GM12878 (cell line): ENCODE data around the gene MBD6.

Experiments
- EED ChIP-seq: sonication (generic); IDR thresholded peaks from 2 replicates; pipeline ENCODE4 v1.6.1; 2016; ENCODE audit warnings: antibody characterized with exemption, low read depth
- GABPA ChIP-seq: IDR thresholded peaks from 2 replicates; pipeline ENCODE4 v1.6.1; 2014; ENCODE audit warnings: antibody characterized with exemption, low read depth, mild to moderate bottlenecking, inconsistent platforms
- MYC ChIP-seq: IDR thresholded peaks from 2 replicates; pipeline ENCODE4 v1.6.1; 2011; ENCODE audit warnings: mild to moderate bottlenecking, low read length, moderate library complexity, inconsistent platforms; ENCODE audit not compliant: insufficient read depth, insufficient replicate concordance, insufficient read length, severe bottlenecking
- POLR2A ChIP-seq: IDR thresholded peaks from 2 replicates; pipeline ENCODE4 v1.6.1; 2011; ENCODE audit warnings: low read depth, mild to moderate bottlenecking, low read length
- TF ChIP-seq, protein P1 (sequence below), 3 experiments: IDR thresholded peaks in 2 of 3; conservative IDR thresholded peaks in 1 of 3; 2 replicates each; pipeline ENCODE4 v1.5.1; 2011; ENCODE audit warnings: low read depth in 3 of 3, low read length in 3 of 3, mild to moderate bottlenecking in 3 of 3, control low read depth in 2 of 3, moderate library complexity in 2 of 3, inconsistent platforms in 1 of 3, mixed read lengths in 1 of 3; ENCODE audit not compliant: control insufficient read depth in 2 of 3, insufficient read depth in 1 of 3; ENCODE audit errors: extremely low read depth in 1 of 3

- no peak for TF ChIP-seq EED
- TF ChIP-seq GABPA = no peak
- TF ChIP-seq MYC = no peak
- no peak for TF ChIP-seq POLR2A
- TF ChIP-seq, protein P1, sequence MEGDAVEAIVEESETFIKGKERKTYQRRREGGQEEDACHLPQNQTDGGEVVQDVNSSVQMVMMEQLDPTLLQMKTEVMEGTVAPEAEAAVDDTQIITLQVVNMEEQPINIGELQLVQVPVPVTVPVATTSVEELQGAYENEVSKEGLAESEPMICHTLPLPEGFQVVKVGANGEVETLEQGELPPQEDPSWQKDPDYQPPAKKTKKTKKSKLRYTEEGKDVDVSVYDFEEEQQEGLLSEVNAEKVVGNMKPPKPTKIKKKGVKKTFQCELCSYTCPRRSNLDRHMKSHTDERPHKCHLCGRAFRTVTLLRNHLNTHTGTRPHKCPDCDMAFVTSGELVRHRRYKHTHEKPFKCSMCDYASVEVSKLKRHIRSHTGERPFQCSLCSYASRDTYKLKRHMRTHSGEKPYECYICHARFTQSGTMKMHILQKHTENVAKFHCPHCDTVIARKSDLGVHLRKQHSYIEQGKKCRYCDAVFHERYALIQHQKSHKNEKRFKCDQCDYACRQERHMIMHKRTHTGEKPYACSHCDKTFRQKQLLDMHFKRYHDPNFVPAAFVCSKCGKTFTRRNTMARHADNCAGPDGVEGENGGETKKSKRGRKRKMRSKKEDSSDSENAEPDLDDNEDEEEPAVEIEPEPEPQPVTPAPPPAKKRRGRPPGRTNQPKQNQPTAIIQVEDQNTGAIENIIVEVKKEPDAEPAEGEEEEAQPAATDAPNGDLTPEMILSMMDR (IDR thresholded peaks at IDR 0.05 in 2 of 3, conservative IDR thresholded peaks at IDR 0.05 in 1 of 3; ENCODE audit: control insufficient read depth in 2 of 3, extremely low read depth in 1 of 3, insufficient read depth in 1 of 3, low read depth in 3 of 3, low read length in 3 of 3) = no peak
These were observed 40.7 kb downstream of the MBD6 start for GRCh38 chr12:57563358-57563757.
